ENCODE data around the gene NR1I2.

The NR1I2 gene

DNA sequence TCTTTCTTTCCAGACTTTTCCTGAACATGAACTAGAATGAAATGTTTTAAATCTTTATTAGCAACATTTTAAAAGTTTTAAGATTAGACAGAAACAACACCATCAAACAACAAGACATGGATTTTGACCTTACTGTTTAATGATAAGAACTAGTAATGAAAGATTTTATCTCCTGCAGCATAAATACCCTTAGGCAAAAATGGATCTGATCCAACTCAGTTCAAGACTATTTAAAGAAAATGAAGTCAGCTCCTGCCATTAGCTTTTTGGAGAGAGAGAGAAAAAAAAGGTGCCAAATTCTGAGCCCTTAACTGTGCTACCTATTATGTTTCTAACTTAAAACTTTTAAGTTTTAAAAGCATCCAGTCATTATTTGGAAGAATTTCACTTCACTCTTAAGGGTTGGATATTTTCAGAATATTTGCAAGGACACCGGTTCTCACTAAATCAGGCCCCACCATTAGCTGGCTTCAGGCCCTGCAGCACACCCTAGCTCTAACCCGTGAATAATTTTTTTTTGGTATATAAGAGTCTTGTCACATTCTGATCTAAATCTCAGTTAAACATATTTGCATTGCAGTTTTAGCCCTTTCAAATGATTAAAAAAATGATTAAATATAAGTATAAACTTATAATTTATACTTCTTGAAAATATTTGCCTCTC is 60.0 kb downstream of the NR1I2 start:
- H3K9me3 ChIP-seq (ENCODE audit: control insufficient read depth, insufficient read depth, low read length), result no peaks in the 10 kb centered on the region
- DNase-seq (ENCODE audit: low read depth, low spot score), result no peak
- no peak overlapping the region for H3K27ac ChIP-seq (ENCODE audit: low read length)
- no peaks in the 10 kb centered on the region for H3K27me3 ChIP-seq (ENCODE audit: control insufficient read depth, insufficient read depth, low read length)
- no peaks in the 10 kb centered on the region for H3K36me3 ChIP-seq (ENCODE audit: control insufficient read depth, insufficient read depth, low read length)
- H3K4me1 ChIP-seq (ENCODE audit: control insufficient read depth, insufficient read depth, low read length), result no peaks in the 10 kb centered on the region
- no CpG with 5 or more reads among the region's 2 CpGs for WGBS (ENCODE audit: insufficient coverage, insufficient read length)
- H3K4me3 ChIP-seq (ENCODE audit: low read length), result no peak overlapping the region

DNA sequence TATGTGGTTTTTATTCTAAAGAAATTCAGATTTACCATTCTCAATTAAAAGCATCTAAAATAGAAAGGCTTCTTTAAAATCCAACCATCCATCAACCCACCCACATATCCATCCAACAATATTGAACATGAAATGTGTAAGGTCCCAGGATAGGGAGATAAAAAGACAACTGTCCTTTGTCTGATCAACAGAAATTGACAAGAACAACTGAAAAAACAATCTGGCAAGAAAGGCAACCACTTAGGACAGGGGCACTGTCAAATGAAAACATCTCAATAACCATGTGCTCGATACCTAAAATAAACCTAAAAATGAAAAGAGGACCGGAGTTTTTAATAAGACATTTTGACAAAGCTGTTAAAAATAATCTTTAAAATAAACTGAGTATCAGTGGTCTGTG is 67.2 kb downstream of the NR1I2 start:
- no CpG with 5 or more reads among the region's 2 CpGs for WGBS (ENCODE audit: insufficient coverage, insufficient read length)
- no peaks in the 10 kb centered on the region for H3K9me3 ChIP-seq (ENCODE audit: control insufficient read depth, insufficient read depth, low read length)
- H3K4me1 ChIP-seq (ENCODE audit: control insufficient read depth, insufficient read depth, low read length), result no peaks in the 10 kb centered on the region
- no peaks in the 10 kb centered on the region for H3K27me3 ChIP-seq (ENCODE audit: control insufficient read depth, insufficient read depth, low read length)
- no peaks in the 10 kb centered on the region for H3K36me3 ChIP-seq (ENCODE audit: control insufficient read depth, insufficient read depth, low read length)
- DNase-seq (ENCODE audit: low read depth, low spot score), result no peak
- no peak overlapping the region for H3K27ac ChIP-seq (ENCODE audit: low read length)
- no peak overlapping the region for H3K4me3 ChIP-seq (ENCODE audit: low read length)

DNA sequence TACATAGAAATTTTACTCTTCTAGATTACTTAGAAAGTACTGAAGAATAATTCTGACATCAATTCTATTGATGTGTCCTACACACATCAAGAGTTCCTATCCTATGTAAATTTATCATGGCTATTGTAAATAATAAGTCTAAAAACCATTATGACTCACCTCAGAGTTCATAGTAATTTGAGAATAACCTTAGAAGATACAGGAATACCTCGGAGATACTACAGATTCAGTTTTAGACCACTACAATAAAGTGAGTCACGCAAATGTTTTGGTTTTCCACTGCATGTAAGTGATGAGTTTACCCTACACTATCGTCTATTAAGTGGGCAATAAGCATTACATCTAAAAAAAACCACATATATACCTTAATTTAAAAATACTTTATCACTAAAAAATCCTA is 74.8 kb downstream of the NR1I2 start:
- Histone ChIP-seq H3K27me3 (ENCODE audit: control insufficient read depth, insufficient read depth, low read length) (no peaks in the 10 kb centered on the region), H3K9me3 (ENCODE audit: control insufficient read depth, insufficient read depth, low read length) (no peaks in the 10 kb centered on the region), H3K27ac (ENCODE audit: low read length) (no peak overlapping the region), H3K4me1 (ENCODE audit: control insufficient read depth, insufficient read depth, low read length) (no peaks in the 10 kb centered on the region), H3K4me3 (ENCODE audit: low read length) (no peak overlapping the region), H3K36me3 (ENCODE audit: control insufficient read depth, insufficient read depth, low read length) (no peaks in the 10 kb centered on the region)
- DNase-seq (ENCODE audit: low read depth, low spot score), result no peak
- 100% methylated on average over 1 of the region's 3 CpGs for WGBS (ENCODE audit: insufficient coverage, insufficient read length)

DNA sequence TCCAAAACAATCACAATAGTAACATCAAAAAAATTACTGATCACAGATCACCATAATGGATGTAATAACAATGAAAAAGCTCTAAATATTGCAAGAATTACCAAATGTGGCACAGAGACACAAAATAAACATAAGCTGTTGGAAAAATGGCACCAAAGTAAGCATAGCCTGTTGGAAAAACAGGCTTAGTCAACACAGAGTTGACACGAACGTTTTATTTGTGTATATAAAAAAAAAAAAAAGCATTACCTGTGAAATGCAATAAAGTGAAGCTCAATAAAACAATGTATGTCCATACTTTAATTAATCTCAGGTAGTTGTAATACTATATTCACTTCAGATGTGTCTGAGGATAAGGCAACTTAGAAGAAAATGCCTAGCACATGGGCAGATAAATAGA is 77.1 kb downstream of the NR1I2 start:
- no peak for DNase-seq (ENCODE audit: low read depth, low spot score)
- Histone ChIP-seq H3K27ac (ENCODE audit: low read length) (no peak overlapping the region), H3K27me3 (ENCODE audit: control insufficient read depth, insufficient read depth, low read length) (no peaks in the 10 kb centered on the region), H3K4me1 (ENCODE audit: control insufficient read depth, insufficient read depth, low read length) (no peaks in the 10 kb centered on the region), H3K36me3 (ENCODE audit: control insufficient read depth, insufficient read depth, low read length) (peaks cover 4% of the 10 kb centered on the region; the same call in 1 of the 2 replicates), H3K9me3 (ENCODE audit: control insufficient read depth, insufficient read depth, low read length) (no peaks in the 10 kb centered on the region), H3K4me3 (ENCODE audit: low read length) (no peak overlapping the region)
- no CpG with 5 or more reads among the region's 2 CpGs for WGBS (ENCODE audit: insufficient coverage, insufficient read length)

DNA sequence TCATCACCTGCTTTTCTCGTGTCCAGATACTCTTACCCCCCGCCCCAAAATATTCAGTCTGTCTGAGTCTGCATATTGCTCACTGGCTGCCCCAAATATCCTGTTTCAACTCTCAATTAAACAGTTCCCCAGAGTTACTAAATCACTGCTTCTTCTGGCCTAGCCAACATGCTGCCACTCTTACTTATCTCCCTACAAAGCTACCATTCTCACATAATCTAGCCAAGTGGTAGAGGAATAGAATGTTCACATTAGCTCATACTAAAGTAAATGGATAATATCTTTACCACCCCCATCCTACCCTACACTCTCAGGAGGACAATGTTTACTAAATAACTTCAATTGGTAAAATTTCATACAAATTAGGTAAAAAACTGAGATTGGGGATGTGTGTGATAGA is 77.8 kb downstream of the NR1I2 start:
- DNase-seq (ENCODE audit: low read depth, low spot score), result no peak

DNA sequence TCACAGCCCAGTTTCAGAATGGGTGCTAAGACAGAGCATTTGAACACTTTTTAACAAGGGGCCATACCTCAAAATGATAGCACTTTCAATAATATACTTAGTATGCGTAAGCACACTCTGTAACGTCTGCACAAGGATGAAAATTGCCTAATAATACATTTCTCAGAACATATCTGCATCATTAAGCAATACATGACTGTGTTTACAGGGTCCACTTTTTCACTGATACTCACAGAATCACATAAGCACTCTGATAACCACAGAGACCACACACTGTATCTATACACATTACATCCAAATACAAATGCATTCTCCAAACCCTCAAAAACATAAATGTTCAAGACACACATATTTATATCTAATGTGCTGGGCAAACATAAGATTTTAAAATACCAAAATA is 79.8 kb downstream of the NR1I2 start:
- Histone ChIP-seq H3K4me1 (ENCODE audit: control insufficient read depth, insufficient read depth, low read length) (no peaks in the 10 kb centered on the region), H3K4me3 (ENCODE audit: low read length) (no peak overlapping the region), H3K36me3 (ENCODE audit: control insufficient read depth, insufficient read depth, low read length) (peaks cover 4% of the 10 kb centered on the region; the same call in 1 of the 2 replicates), H3K27me3 (ENCODE audit: control insufficient read depth, insufficient read depth, low read length) (no peaks in the 10 kb centered on the region), H3K27ac (ENCODE audit: low read length) (no peak overlapping the region), H3K9me3 (ENCODE audit: control insufficient read depth, insufficient read depth, low read length) (no peaks in the 10 kb centered on the region)
- DNase-seq (ENCODE audit: low read depth, low spot score), result no peak
- no CpG with 5 or more reads among the region's 2 CpGs for WGBS (ENCODE audit: insufficient coverage, insufficient read length)

More for the DNA sequence above, 77.8 kb downstream of the NR1I2 start:
- Histone ChIP-seq H3K4me3 (ENCODE audit: low read length) (no peak overlapping the region), H3K4me1 (ENCODE audit: control insufficient read depth, insufficient read depth, low read length) (no peaks in the 10 kb centered on the region), H3K9me3 (ENCODE audit: control insufficient read depth, insufficient read depth, low read length) (no peaks in the 10 kb centered on the region), H3K36me3 (ENCODE audit: control insufficient read depth, insufficient read depth, low read length) (peaks cover 4% of the 10 kb centered on the region; the same call in 1 of the 2 replicates), H3K27ac (ENCODE audit: low read length) (no peak overlapping the region), H3K27me3 (ENCODE audit: control insufficient read depth, insufficient read depth, low read length) (no peaks in the 10 kb centered on the region)
- WGBS (ENCODE audit: insufficient coverage, insufficient read length), result no CpG with 5 or more reads among the region's 2 CpGs

DNA sequence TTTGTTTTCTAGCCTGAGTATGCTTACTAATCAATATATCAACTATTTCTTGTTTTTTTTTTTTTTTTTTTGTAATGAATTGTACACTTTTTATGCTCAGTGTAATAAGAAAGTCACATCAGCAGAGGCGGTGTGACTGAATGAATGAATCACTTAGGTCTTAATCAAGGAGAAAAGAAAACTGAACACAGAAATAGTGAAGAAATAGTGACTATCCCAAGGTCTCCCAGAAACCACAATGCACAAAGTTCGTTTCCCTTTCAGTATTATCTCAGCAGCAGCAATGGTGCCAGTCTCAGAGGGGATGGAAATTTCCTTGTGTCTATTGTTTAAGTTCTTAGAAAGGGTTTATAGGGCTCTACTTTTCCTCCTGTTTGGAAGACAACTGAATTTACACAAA is 80.7 kb downstream of the NR1I2 start:
- no peak overlapping the region for H3K27ac ChIP-seq (ENCODE audit: low read length)
- no peaks in the 10 kb centered on the region for H3K9me3 ChIP-seq (ENCODE audit: control insufficient read depth, insufficient read depth, low read length)
- H3K27me3 ChIP-seq (ENCODE audit: control insufficient read depth, insufficient read depth, low read length), result no peaks in the 10 kb centered on the region
- no CpG with 5 or more reads among the region's 2 CpGs for WGBS (ENCODE audit: insufficient coverage, insufficient read length)
- H3K4me3 ChIP-seq (ENCODE audit: low read length), result no peak overlapping the region
- peaks cover 4% of the 10 kb centered on the region; the same call in 1 of the 2 replicates for H3K36me3 ChIP-seq (ENCODE audit: control insufficient read depth, insufficient read depth, low read length)
- no peak for DNase-seq (ENCODE audit: low read depth, low spot score)
- H3K4me1 ChIP-seq (ENCODE audit: control insufficient read depth, insufficient read depth, low read length), result no peaks in the 10 kb centered on the region

DNA sequence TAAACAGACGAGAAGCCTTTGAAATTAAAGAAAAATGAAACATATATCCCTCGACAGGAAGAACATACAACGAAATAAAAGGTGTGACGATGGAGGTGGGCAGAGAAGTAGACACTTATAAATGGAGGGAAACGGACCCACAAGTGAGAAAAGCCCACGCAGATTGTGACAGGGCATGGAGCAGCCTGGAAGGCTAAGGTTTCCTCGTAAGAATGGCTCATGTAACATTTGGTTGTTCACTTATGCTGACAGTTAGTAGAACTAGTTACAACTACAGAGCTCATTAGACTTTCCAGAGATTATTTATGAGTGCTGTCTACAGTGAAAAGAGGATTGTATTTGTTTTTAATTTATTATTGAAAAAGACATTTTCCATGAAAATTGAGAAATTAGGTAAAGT is 82.6 kb downstream of the NR1I2 start:
- H3K36me3 ChIP-seq (ENCODE audit: control insufficient read depth, insufficient read depth, low read length), result peaks cover 4% of the 10 kb centered on the region; the same call in 1 of the 2 replicates

More for the DNA sequence above, 82.6 kb downstream of the NR1I2 start:
- no peaks in the 10 kb centered on the region for H3K27me3 ChIP-seq (ENCODE audit: control insufficient read depth, insufficient read depth, low read length)
- H3K9me3 ChIP-seq (ENCODE audit: control insufficient read depth, insufficient read depth, low read length), result no peaks in the 10 kb centered on the region
- no peak for DNase-seq (ENCODE audit: low read depth, low spot score)
- no peaks in the 10 kb centered on the region for H3K4me1 ChIP-seq (ENCODE audit: control insufficient read depth, insufficient read depth, low read length)
- no peak overlapping the region for H3K27ac ChIP-seq (ENCODE audit: low read length)
- WGBS (ENCODE audit: insufficient coverage, insufficient read length), result no CpG with 5 or more reads among the region's 7 CpGs
- no peak overlapping the region for H3K4me3 ChIP-seq (ENCODE audit: low read length)
